ENCODE results near the gene H6PD.

Gene H6PD

GRCh38 chr1:9280015-9280860 lies 45.7 kb downstream of the H6PD start:
- peak; percentile 96 for DNase-seq

DNA sequence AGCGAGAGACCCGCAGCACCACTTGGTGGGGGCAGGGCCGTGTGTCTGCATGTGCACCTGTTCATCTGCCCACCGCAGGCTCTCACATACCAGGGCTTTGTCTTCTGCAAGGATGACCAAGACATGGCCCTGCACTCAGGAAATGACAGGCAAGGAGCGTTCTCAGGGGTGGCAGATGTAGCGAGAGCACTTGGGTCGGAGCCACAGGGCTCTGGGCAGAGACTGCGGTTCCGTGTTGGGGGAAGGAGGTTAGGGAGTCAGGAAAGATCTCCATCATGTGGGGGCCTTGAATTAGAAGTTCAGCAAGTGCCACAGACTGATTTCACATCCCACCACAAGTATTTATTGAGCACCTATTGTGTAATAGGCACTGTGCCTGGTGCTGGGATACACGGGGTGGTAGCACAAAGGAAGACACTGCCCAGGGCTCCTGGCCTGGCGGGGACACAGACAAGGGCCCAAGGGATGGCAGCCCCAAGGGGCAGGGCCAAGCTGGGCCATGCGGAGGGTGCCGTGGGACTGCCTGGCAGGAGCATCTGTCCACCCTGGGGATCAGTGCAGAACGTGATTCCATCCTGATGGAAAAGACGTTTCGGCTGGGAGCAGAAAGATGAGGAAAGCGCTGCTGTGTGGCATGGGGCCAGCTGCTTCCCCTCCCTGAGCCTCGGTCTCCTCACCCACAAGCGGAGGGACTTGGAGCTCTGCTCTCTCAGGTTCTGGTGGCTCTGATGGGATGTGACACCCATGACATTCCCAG lies 46.7 kb downstream of the H6PD start:
- peak; percentile 56 for DNase-seq

GRCh38 chr1:9281908-9282695 lies 47.5 kb downstream of the H6PD start:
- DNase-seq, result peak; percentile 52

DNA sequence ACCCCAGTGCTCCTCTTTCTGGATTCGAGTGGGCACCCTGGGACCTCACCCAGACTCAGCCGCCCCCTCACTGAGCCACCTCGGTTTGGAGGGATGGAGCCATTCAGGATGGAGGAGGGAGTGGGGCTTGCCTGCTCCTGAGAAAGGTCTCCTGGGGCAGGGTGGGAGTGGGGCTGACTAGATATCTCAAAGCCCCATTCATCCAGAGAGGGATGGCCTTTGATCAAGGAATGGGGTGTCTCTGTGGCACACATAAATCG lies 48.1 kb downstream of the H6PD start:
- DNase-seq, result no peak

- no peak for DNase-seq
Observed at GRCh38 chr1:9284061-9284460, 49.5 kb downstream of the H6PD start.

DNA sequence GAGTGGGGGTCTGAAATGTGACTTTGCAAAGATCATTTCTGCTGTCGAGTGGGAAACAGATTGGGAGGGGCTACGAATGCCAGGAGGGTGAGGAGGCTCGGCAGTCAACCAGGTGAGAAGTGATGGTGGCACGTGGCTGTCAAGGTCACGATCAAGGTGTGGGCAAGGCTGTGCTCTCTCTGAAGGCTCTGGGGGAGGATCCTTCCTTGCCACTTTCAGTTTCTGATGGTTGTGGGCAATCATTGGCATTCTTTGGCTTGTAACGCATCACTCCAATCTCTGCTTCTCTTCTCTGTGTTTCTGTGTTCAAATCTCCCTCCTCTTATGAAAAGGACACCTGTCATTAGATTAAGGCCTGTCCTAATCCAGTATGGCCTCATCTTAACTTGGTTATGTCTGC lies 52.0 kb downstream of the H6PD start:
- no peak for DNase-seq

- peak; percentile 70 for DNase-seq
Observed at GRCh38 chr1:9289090-9289534, 54.5 kb downstream of the H6PD start.

DNA sequence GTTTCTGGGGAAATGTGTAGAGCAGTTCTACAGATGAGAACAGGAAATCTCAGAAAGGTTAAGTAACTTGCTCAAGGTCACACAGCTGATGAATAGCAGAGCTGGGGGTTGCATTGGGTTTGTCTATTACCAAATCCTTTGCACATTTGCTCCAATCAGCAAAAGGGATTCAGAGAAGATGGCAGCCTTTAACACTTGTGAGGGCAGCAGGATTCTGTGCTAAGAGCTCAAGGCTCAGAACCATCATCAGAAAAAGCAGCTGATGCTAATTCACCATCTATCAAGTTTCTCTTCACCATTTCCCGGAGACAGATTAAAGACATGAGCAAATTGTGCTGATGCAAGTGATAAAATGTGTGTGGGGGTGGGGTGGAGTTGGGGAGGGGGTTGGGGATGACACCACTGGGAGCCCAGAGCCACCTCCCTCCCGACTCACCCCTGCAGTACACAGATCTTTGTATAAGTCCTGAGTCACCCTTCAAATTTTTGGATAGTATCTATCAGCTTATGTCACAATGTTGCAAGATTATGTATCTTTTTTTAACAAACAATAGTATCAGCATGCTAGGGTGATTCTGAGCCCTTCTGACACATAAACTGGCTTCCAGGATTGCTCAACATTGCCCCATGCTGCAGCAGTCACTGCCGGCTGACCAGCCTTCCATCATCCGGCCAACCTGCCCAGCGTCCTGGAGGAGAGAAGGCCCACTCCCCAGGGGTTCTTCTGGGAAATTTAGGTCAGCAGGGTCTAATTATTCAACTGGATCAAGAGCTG lies 55.3 kb downstream of the H6PD start:
- DNase-seq, result peak; percentile 94

- DNase-seq, result peak; percentile 76
Observed at GRCh38 chr1:9291914-9292360, 57.4 kb downstream of the H6PD start.

DNA sequence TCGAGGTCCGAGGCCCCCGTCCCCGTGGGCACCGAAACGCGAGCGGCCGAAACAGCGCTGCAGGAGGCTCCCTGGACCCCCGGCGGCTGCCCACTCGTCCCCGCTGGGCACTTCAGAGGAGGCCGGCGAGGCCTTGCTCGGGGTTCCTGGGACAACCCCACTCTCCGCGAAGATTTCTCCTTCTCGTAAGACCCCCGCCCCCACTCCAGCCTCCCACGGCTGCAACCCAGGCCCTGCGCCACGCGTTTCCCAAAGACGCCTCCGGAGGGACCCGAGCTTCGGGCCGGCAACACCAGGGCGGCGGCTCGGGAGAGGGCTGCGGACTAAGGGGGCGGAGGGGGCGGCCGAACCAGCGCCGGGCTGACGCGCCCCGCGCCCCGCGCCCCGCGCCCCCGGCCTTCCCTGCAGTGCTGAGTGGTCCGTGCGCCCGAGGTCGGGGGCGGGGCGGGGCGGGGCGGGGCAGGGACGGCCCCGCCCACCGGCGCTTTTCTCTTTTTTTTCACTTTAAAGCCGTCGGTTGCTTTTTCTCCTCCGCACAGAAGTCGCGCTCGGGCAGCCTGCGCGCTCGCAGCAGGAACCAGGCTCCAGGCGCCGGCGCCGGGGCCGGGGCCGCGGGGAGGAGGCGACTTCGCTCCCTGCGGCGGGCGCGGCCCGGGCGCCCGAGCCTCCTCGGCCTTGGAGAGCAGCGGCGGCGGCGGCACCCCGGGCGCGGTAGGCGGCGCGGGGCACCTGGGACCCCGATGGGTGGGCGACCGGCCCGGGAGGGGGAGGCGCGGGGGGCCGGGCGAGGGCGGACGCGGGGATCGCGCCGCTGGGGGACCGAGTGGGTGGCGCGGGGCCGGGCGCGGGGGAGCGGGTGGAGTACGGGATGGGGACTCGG lies 58.0 kb downstream of the H6PD start, which contains the start of gene SPSB1:
SPSB1 (plus strand) TSS at position 534 of the 880 bp plus-strand sequence. CDS start 62,998 bp downstream, outside the sequence.
- peak; percentile 89 for DNase-seq

- DNase-seq, result no peak
Observed at GRCh38 chr1:9293241-9293532, 58.6 kb downstream of the H6PD start.

DNA sequence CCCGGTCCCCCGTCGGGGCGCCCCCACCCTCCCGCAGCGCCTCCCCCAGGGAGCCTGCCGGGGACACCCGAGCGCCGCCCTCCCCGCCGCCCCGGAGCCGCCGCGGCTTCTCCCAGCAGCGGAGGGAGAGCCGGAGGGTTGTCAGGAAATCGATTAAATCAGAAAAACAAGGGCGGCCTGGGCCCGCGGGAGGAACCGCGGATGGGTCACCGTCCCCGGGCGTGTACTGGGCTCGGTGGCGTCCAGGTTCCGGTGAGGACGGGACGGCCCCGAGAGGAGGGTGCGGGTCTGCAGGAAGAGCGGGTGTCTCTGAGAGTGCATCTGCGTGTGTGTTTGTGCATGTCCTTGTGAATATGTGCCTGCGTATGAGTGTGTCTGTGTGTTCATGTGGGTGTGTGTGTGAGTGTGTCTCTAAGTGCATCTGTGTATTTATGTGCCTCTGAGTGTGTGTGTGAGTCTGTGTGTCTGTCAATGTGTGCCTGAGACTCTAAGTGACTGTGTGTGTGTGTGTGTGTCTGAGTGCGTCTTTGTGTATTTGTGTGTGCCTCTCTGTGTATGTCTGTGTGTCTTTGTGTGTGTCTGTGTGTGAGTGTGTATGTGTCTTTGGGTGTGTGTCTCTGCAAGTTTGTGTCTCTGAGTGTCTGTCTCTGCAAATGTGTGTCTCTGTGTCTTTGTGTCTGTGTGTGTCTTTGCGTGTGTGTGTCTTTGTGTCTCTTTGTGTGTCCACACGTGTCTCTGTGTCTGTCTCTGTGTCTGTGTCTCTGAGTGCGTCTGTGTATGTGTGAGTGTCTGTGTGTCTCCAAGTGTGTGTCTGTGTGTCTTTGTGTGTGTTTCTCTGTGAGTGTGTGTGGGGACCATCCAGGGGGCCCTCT lies 59.2 kb downstream of the H6PD start:
- peak; percentile 25 for DNase-seq

- DNase-seq, result peak; percentile 85
Observed at GRCh38 chr1:9294405-9294773, 59.8 kb downstream of the H6PD start.

DNA sequence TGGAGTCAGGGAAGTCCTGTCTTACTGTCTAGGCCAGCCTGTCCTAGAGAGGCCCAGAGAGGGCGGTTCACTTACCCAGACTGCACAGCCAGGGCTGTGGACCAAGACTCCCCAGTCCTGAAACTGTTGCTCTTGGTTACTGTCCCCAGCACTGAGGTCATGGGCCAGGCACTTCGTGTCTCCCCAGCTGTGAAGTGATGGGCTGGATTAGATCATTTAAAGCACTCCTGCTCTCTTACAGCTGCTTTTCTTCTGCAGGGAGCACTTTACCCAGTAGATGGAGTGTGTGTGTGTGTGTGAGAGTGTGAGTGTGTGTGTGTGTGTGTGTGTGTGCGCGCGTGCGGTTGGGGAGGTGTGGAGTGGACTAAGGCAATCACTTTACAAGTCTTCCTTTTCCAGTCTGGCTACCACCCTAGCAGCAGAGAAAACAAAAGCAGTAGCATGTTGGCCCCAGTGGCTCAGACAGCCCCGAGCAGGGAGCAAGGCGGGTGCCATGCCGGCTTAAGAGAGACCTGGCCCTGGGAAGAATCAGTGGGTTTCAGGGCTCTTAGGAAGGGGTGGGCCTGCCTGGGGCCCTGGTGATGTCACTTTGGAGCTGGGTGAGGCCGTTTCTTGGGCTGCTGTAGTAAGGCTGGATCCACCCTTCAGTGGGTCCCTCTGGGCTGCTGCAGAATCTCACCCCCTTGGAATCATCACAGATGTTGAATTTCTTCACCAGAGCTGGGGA lies 60.5 kb downstream of the H6PD start:
- peak; percentile 66 for DNase-seq

DNA sequence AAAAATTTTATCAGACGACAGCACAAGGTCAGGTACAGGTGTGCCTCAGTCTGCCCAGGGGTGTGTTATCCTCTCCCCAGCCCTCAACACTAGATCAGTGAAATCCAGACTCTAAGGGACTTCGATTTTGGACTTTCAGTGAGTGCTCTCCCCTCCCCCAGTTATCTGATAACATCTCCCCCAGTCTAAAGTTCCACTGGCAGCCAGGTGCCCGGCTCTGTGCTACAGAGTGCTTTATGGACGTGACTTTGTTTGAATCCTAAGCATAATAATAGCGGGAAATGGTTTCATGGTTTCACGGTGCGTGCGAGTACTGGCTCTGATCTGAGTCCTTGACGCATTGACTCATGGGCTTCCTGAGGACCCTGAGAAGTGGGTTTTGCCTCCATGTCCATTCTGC lies 61.3 kb downstream of the H6PD start:
- DNase-seq, result no peak

GRCh38 chr1:9296850-9297249 lies 62.3 kb downstream of the H6PD start:
- DNase-seq, result no peak

DNA sequence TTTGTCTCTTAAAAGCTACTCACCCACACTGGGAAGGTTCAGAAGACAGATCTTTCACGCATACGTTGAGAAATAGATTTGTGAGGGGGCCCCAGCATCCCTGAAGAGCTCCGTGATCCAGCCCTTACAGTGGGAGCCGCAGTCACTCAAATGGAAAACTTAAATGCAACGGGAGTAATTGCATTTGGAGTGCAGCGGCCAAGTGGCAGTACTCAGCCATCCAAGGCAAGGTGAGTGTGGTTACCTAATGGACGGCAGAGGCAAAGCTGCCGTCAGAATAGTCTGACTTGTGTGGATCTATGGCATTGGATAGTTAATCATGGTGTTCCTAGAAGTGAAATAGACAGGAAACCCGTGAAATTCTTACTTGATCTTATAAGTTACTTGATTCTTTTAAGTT lies 63.3 kb downstream of the H6PD start:
- no peak for DNase-seq

GRCh38 chr1:9298282-9298681 lies 63.7 kb downstream of the H6PD start:
- no peak for DNase-seq
